Measurements from ENCODE around the gene ERCC4.

GRCh38 chr16:13920510-13920818, 510 bp downstream of the ERCC4 start:
- TF ChIP-seq ZNF384 (IDR thresholded peaks at IDR 0.05) (no peak), FOXM1 (IDR thresholded peaks at IDR 0.05; ENCODE audit: borderline replicate concordance) (no peak), BHLHE40 (IDR thresholded peaks at IDR 0.05; ENCODE audit: borderline replicate concordance) (no peak), ARNT (IDR thresholded peaks at IDR 0.05) (no peak), SUZ12 (IDR thresholded peaks at IDR 0.05) (no peak), SP1 (IDR thresholded peaks at IDR 0.05) (no peak), HDGF (IDR thresholded peaks at IDR 0.05; ENCODE audit: borderline replicate concordance) (no peak)

Data from HEK293T (cell line).